ENCODE results near the gene HSD17B1. TPM values are rescaled to one million over a fixed set of nuclear protein-coding genes. Genes with fewer than 3 reads are reported as not detected.
"Not testable (repeated sequence)": the region's sequence is repeated elsewhere in the genome, so short reads cannot be mapped to it uniquely, and the experiment has no call there.

Gene HSD17B1
- total and polyA plus RNA-seq, 2 donors (not counting 3 experiments of a cell fraction or from before 2014, with no cell fraction given): 0.22 to 1.0 TPM

GRCh38 chr17:42543190-42544079, 9.3 kb upstream of the HSD17B1 start:
- ChIA-PET POLR2A (no interaction called here), CTCF (no interaction called here)
- Histone ChIP-seq H3K4me3 (replicated peaks in 1 of 3; ENCODE audit: insufficient read depth in 1 of 3, low read depth in 1 of 3, low read length in 3 of 3) (no peak overlapping the region), H3K9ac (replicated peaks; ENCODE audit: extremely low read depth, insufficient read depth, low read length) (no peak overlapping the region), H3K4me2 (ENCODE audit: insufficient read depth, low read length) (no peak overlapping the region), H3K27me3 (ENCODE audit: control insufficient read depth in 2 of 2, insufficient read depth in 2 of 2, low read length in 2 of 2) (no peaks in the 10 kb centered on the region), H3K27ac (ENCODE audit: insufficient read depth, low read depth, low read length) (no peak overlapping the region), H3K9me3 (replicated peaks; ENCODE audit: control insufficient read depth, insufficient read depth, low read length) (no peaks in the 10 kb centered on the region), H3K36me3 (ENCODE audit: control insufficient read depth in 2 of 2, extremely low read depth in 1 of 2, insufficient read depth in 2 of 2, low read length in 2 of 2) (peaks cover 2 to 10% of the 10 kb centered on the region in 2 experiments), H4K20me1 (replicated peaks; ENCODE audit: control insufficient read depth, extremely low read depth, insufficient read depth, low read length) (no peaks in the 10 kb centered on the region), H3K4me1 (ENCODE audit: control insufficient read depth, extremely low read depth, insufficient read depth, low read length) (peaks cover 9% of the 10 kb centered on the region), H3K79me2 (ENCODE audit: control insufficient read depth, insufficient read depth, low read length) (no peaks in the 10 kb centered on the region), H3K9me1 (replicated peaks; ENCODE audit: control insufficient read depth, extremely low read depth, insufficient read depth, low read length) (no peaks in the 10 kb centered on the region), H2AFZ (ENCODE audit: low read depth, low read length) (no peak overlapping the region)
- TF ChIP-seq POLR2A (IDR thresholded peaks at IDR 0.05; ENCODE audit: low read depth, low read length) (no peak), JUN (IDR thresholded peaks at IDR 0.05; ENCODE audit: borderline replicate concordance, insufficient read depth, insufficient read length, low read depth) (no peak), MAX (IDR thresholded peaks at IDR 0.05; ENCODE audit: insufficient read depth, insufficient read length) (no peak)
- dilution Hi-C loops (cut with MboI; ENCODE audit: extremely low pct_ligation_motif_present, low sequenced_read_pairs): no loop called here
- no peak for FAIRE-seq
- intact Hi-C loops (cut with micrococcal nuclease): no loop called here
- no TSS peak for BruUV-seq (replicated peaks)
- DNase-seq (ENCODE audit: low read depth, low spot score): no peak

GRCh38 chr17:42544874-42545283, 7.8 kb upstream of the HSD17B1 start:
- BruUV-seq (replicated peaks): no TSS peak
- Histone ChIP-seq H3K27ac (ENCODE audit: insufficient read depth, low read depth, low read length) (no peak overlapping the region), H3K4me1 (ENCODE audit: control insufficient read depth, extremely low read depth, insufficient read depth, low read length) (peaks cover 9% of the 10 kb centered on the region), H3K4me2 (ENCODE audit: insufficient read depth, low read length) (no peak overlapping the region), H3K4me3 (replicated peaks in 1 of 3; ENCODE audit: insufficient read depth in 1 of 3, low read depth in 1 of 3, low read length in 3 of 3) (no peak overlapping the region), H3K9me1 (replicated peaks; ENCODE audit: control insufficient read depth, extremely low read depth, insufficient read depth, low read length) (no peaks in the 10 kb centered on the region), H2AFZ (ENCODE audit: low read depth, low read length) (no peak overlapping the region), H3K27me3 (ENCODE audit: control insufficient read depth in 2 of 2, insufficient read depth in 2 of 2, low read length in 2 of 2) (no peaks in the 10 kb centered on the region), H3K79me2 (ENCODE audit: control insufficient read depth, insufficient read depth, low read length) (no peaks in the 10 kb centered on the region), H3K36me3 (ENCODE audit: control insufficient read depth in 2 of 2, extremely low read depth in 1 of 2, insufficient read depth in 2 of 2, low read length in 2 of 2) (peaks cover 2 to 8% of the 10 kb centered on the region in 2 experiments), H4K20me1 (replicated peaks; ENCODE audit: control insufficient read depth, extremely low read depth, insufficient read depth, low read length) (no peaks in the 10 kb centered on the region), H3K9me3 (replicated peaks; ENCODE audit: control insufficient read depth, insufficient read depth, low read length) (no peaks in the 10 kb centered on the region), H3K9ac (replicated peaks; ENCODE audit: extremely low read depth, insufficient read depth, low read length) (no peak overlapping the region)
- intact Hi-C loops (cut with micrococcal nuclease): no loop called here
- CTCF ChIA-PET: no interaction called here
- dilution Hi-C loops (cut with MboI; ENCODE audit: extremely low pct_ligation_motif_present, low sequenced_read_pairs): no loop called here
- POLR2A ChIA-PET: no interaction called here
- TF ChIP-seq MYC (IDR thresholded peaks at IDR 0.05; ENCODE audit: low read depth, low read length): no peak
- FAIRE-seq (no peak), DNase-seq (ENCODE audit: low read depth, low spot score) (no peak)

GRCh38 chr17:42545755-42546505, 6.8 kb upstream of the HSD17B1 start:
- dilution Hi-C loops (cut with MboI; ENCODE audit: extremely low pct_ligation_motif_present, low sequenced_read_pairs); CTCF ChIA-PET; DNase-seq (ENCODE audit: low read depth, low spot score); H3K27ac ChIP-seq (ENCODE audit: insufficient read depth, low read depth, low read length); H4K20me1 ChIP-seq (replicated peaks; ENCODE audit: control insufficient read depth, extremely low read depth, insufficient read depth, low read length); H2AFZ ChIP-seq (ENCODE audit: low read depth, low read length); H3K9me3 ChIP-seq (replicated peaks; ENCODE audit: control insufficient read depth, insufficient read depth, low read length); H3K9ac ChIP-seq (replicated peaks; ENCODE audit: extremely low read depth, insufficient read depth, low read length); H3K9me1 ChIP-seq (replicated peaks; ENCODE audit: control insufficient read depth, extremely low read depth, insufficient read depth, low read length); H3K27me3 ChIP-seq (ENCODE audit: control insufficient read depth in 2 of 2, insufficient read depth in 2 of 2, low read length in 2 of 2); H3K4me2 ChIP-seq (ENCODE audit: insufficient read depth, low read length); POLR2A ChIA-PET; FAIRE-seq; BruUV-seq (replicated peaks); H3K79me2 ChIP-seq (ENCODE audit: control insufficient read depth, insufficient read depth, low read length); H3K4me3 ChIP-seq (replicated peaks in 1 of 3; ENCODE audit: insufficient read depth in 1 of 3, low read depth in 1 of 3, low read length in 3 of 3); intact Hi-C loops (cut with micrococcal nuclease); H3K36me3 ChIP-seq (ENCODE audit: control insufficient read depth in 2 of 2, extremely low read depth in 1 of 2, insufficient read depth in 2 of 2, low read length in 2 of 2); H3K4me1 ChIP-seq (ENCODE audit: control insufficient read depth, extremely low read depth, insufficient read depth, low read length): not testable (repeated sequence)
